ENCODE results near the gene SENP8.
A peak's percentile ranks its signal among the peaks of the same experiment; 100 is the strongest.

SENP8 gene

DNA sequence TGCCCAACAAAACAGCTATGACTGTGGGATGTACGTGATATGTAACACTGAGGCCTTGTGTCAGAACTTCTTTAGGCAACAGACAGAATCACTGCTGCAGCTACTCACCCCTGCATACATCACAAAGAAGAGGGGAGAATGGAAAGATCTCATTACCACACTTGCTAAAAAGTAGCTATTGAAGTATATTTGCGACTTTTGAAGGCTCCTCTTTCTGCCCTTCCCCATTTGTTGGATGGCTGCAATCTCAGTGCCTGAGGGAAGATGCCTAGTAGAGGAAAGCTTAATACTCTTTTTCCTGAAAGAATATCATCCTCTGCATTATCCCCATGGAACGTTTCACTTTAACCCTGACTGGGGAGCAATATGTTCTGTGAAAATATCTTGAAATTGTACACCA lies 21.9 kb downstream of the SENP8 start:
- no peak overlapping the region for H3K4me3 Mint-ChIP-seq
- peaks cover 28% of the 10 kb centered on the region for H3K4me1 Mint-ChIP-seq
- TF ChIP-seq, protein P1, sequence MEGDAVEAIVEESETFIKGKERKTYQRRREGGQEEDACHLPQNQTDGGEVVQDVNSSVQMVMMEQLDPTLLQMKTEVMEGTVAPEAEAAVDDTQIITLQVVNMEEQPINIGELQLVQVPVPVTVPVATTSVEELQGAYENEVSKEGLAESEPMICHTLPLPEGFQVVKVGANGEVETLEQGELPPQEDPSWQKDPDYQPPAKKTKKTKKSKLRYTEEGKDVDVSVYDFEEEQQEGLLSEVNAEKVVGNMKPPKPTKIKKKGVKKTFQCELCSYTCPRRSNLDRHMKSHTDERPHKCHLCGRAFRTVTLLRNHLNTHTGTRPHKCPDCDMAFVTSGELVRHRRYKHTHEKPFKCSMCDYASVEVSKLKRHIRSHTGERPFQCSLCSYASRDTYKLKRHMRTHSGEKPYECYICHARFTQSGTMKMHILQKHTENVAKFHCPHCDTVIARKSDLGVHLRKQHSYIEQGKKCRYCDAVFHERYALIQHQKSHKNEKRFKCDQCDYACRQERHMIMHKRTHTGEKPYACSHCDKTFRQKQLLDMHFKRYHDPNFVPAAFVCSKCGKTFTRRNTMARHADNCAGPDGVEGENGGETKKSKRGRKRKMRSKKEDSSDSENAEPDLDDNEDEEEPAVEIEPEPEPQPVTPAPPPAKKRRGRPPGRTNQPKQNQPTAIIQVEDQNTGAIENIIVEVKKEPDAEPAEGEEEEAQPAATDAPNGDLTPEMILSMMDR (IDR thresholded peaks at IDR 0.05; ENCODE audit: unreplicated experiment in 3 of 3), result no peak
- peak overlapping the region in 2 of 3 experiments; percentile 54 to 66 for H3K27ac Mint-ChIP-seq
- H3K36me3 Mint-ChIP-seq (ENCODE audit: low read depth), result peaks cover 5% of the 10 kb centered on the region
- H3K27me3 Mint-ChIP-seq (ENCODE audit: low read depth), result no peaks in the 10 kb centered on the region
- H3K9me3 Mint-ChIP-seq, result no peaks in the 10 kb centered on the region

DNA sequence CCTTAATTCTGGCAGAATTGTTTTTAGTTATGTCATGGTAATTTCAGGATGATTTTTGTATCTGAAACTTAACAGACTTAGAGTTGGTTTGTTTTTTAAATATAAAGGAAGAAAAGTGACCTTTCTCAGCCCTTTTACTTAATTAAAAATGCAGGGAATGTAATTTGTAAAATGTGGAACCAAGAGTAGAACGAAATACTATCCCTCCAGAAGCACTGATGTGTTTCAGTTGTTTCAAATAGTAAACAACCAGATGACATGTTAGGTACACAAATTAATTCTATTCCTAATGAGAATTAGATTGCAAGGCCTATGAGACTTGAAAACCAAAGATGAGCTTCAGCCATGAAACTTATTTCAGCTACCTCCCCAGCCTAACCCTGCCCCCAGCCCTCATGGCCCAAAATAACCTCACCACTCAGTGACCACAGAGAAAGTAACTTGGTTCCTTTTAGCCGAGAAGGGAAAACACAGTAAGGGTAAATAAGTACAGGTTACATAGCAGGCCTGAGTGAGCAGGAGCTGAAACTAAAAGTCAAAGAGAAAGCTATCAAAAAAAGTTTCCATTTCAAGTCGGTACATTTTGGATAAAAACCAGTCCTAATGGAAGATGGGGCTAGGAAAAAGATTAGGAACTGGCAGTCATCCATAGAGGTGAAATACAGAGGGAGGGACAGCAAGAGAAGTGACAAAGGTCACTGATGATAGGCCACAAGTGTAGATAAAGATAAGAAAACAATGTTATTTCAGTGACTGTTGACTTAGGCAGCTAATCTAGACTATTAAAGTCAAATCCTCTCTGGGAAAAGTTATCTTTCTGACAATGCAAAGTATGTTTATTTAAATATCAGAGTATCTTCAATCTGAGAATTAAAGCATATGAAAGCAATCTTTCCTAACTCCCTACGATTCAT lies 23.2 kb downstream of the SENP8 start:
- Mint-ChIP-seq H3K36me3 (ENCODE audit: low read depth) (peaks cover 5% of the 10 kb centered on the region), H3K27ac (peak overlapping the region; percentile 64 to 66 (median 66)), H3K27me3 (ENCODE audit: low read depth) (no peaks in the 10 kb centered on the region), H3K4me3 (no peak overlapping the region), H3K9me3 (no peaks in the 10 kb centered on the region), H3K4me1 (peaks cover 18% of the 10 kb centered on the region)
- TF ChIP-seq, protein P1 (IDR thresholded peaks at IDR 0.05; ENCODE audit: unreplicated experiment in 3 of 3), result no peak

DNA sequence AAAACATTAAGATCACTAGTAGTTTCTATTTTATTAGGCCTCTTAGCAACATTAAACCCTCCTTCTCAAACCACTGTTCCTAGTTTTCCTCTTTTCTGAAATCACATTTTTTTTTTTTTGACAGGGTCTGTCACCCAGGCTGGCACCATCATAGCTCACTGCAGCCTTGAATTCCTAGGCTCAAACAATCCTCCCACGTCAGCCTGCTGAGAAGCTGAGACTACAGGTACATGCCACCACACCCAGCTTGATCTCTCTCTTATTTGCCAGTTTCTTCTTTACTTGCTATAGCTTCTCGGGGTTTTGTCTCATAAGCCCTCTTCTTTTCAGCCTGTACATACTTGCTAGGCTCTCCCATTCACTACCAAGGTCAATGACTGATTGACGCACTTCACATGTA lies 28.0 kb downstream of the SENP8 start:
- TF ChIP-seq, protein P1 (IDR thresholded peaks at IDR 0.05; ENCODE audit: unreplicated experiment in 3 of 3), result no peak

DNA sequence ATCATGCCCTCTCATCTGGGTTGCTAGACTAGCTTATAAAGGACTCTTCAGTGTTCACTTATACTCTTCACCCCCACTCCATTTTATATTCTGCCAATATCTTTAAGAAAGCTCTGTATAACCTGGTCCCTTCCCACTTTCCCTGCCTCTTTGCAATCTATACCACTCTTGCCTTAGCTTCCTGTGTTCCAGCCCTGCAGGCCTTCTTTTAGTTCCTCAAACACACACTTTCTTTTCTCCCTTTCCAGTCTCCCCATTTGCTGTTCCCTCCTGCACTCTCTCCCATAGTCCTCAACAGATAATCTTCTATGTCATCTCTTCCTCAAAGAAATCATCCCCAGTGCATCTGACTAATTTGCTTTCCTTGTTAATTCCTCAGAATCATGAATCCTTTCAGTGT lies 28.7 kb downstream of the SENP8 start:
- Mint-ChIP-seq H3K36me3 (ENCODE audit: low read depth) (no peaks in the 10 kb centered on the region), H3K4me3 (no peak overlapping the region), H3K4me1 (no peaks in the 10 kb centered on the region), H3K27me3 (ENCODE audit: low read depth) (no peaks in the 10 kb centered on the region), H3K27ac (no peak overlapping the region), H3K9me3 (no peaks in the 10 kb centered on the region)
- TF ChIP-seq, protein P1 (IDR thresholded peaks at IDR 0.05; ENCODE audit: unreplicated experiment in 3 of 3), result no peak

More for the DNA sequence above, 28.0 kb downstream of the SENP8 start:
- no peaks in the 10 kb centered on the region for H3K36me3 Mint-ChIP-seq (ENCODE audit: low read depth)
- no peak overlapping the region for H3K4me3 Mint-ChIP-seq
- peaks cover 6% of the 10 kb centered on the region for H3K4me1 Mint-ChIP-seq
- H3K27me3 Mint-ChIP-seq (ENCODE audit: low read depth), result no peaks in the 10 kb centered on the region
- peak overlapping the region in 2 of 3 experiments; percentile 27 to 34 for H3K27ac Mint-ChIP-seq
- no peaks in the 10 kb centered on the region for H3K9me3 Mint-ChIP-seq

DNA sequence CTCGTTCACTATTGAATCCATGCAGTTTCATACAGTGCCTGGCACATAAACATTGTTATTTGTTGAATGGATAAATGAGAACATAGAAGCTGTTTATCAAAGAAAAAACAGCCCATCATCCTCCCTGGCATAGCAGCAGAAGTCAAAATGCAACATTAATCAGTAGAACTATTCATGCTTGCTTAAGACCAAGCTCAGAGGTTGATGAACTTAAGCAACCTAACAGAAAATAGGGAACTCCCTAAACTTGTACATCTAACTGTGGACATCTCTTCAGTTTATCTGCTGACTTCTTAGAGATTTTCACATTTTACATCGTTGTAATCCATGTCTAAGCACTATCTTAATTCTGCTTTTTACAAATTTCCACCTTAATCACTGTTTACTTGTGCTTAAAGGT lies 29.2 kb downstream of the SENP8 start:
- Mint-ChIP-seq H3K27me3 (ENCODE audit: low read depth) (no peaks in the 10 kb centered on the region), H3K4me1 (no peaks in the 10 kb centered on the region), H3K4me3 (no peak overlapping the region), H3K36me3 (ENCODE audit: low read depth) (no peaks in the 10 kb centered on the region), H3K9me3 (no peaks in the 10 kb centered on the region), H3K27ac (no peak overlapping the region)
- TF ChIP-seq, protein P1 (IDR thresholded peaks at IDR 0.05; ENCODE audit: unreplicated experiment in 3 of 3), result no peak

All from nephron (organoid).